NOMO-1 treated with DMSO at 0.1 percent for 48 hours (cell line): Measurements from ENCODE around the gene NEURL4.

Source experiments
- DNase-seq: peaks from one replicate; lab custom pipeline; 2025; ENCODE audit not compliant: unreplicated experiment; lab: John Stamatoyannopoulos, UW

Gene NEURL4

GRCh38 chr17:7281074-7281952 is 47.8 kb downstream of the NEURL4 start, which contains the start of gene SLC2A4:
TSS of gene SLC2A4 (plus strand) at chr17:7281718. CDS start at chr17:7281935, 217 bp downstream.
- DNase-seq = peak; percentile 84

- peak; percentile 85 for DNase-seq
Measured at GRCh38 chr17:7280519-7281073, 48.5 kb downstream of the NEURL4 start.

- DNase-seq = no peak
Measured at GRCh38 chr17:7279448-7279847, 49.7 kb downstream of the NEURL4 start.

- no peak for DNase-seq
Measured at GRCh38 chr17:7266784-7267183, 62.4 kb downstream of the NEURL4 start.
